Measurements from ENCODE around the gene TMEM132C.

GRCh38 chr12:128250096-128250495, 16.9 kb upstream of the TMEM132C start:
- TF ChIP-seq, protein P1, sequence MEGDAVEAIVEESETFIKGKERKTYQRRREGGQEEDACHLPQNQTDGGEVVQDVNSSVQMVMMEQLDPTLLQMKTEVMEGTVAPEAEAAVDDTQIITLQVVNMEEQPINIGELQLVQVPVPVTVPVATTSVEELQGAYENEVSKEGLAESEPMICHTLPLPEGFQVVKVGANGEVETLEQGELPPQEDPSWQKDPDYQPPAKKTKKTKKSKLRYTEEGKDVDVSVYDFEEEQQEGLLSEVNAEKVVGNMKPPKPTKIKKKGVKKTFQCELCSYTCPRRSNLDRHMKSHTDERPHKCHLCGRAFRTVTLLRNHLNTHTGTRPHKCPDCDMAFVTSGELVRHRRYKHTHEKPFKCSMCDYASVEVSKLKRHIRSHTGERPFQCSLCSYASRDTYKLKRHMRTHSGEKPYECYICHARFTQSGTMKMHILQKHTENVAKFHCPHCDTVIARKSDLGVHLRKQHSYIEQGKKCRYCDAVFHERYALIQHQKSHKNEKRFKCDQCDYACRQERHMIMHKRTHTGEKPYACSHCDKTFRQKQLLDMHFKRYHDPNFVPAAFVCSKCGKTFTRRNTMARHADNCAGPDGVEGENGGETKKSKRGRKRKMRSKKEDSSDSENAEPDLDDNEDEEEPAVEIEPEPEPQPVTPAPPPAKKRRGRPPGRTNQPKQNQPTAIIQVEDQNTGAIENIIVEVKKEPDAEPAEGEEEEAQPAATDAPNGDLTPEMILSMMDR (IDR thresholded peaks at IDR 0.05), result no peak
- no peak for TF ChIP-seq ZFX (IDR thresholded peaks at IDR 0.05; ENCODE audit: borderline replicate concordance)
